GM19238 (cell line): ENCODE measurements around the gene ZNF593OS.
A peak's percentile ranks its signal among the peaks of the same experiment; 100 is the strongest.

Source experiments
- DNase-seq: peaks from one replicate; pipeline ENCODE4 v3.0.0; 2011; ENCODE audit warnings: low spot score; ENCODE audit not compliant: insufficient read length

ZNF593OS gene

GRCh38 chr1:26184086-26184485 is 12.5 kb upstream of the ZNF593OS start:
- no peak for DNase-seq

GRCh38 chr1:26182383-26182696 is 10.7 kb upstream of the ZNF593OS start:
- DNase-seq: no peak

- DNase-seq: no peak
Observed at GRCh38 chr1:26181586-26182382, 10.2 kb upstream of the ZNF593OS start.

- no peak for DNase-seq
Observed at GRCh38 chr1:26180010-26180506, 8.4 kb upstream of the ZNF593OS start.

- no peak for DNase-seq
Observed at GRCh38 chr1:26177182-26177684, 5.6 kb upstream of the ZNF593OS start, which contains the start of gene CNKSR1. Gene CNKSR1 (plus strand): TSS chr1:26177491. CDS start chr1:26177548, 57 bp downstream.

GRCh38 chr1:26175346-26175745 is 3.7 kb upstream of the ZNF593OS start:
- DNase-seq: no peak

- no peak for DNase-seq
Observed at GRCh38 chr1:26170472-26170821, 1.2 kb downstream of the ZNF593OS start.

GRCh38 chr1:26169669-26170471 is 1.8 kb downstream of the ZNF593OS start, which contains the start of gene ZNF593:
Gene ZNF593 (plus strand): TSS chr1:26169908. CDS start chr1:26169984, 76 bp downstream.
- DNase-seq: peak; percentile 100

- no peak for DNase-seq
Observed at GRCh38 chr1:26169198-26169554, 2.5 kb downstream of the ZNF593OS start.

GRCh38 chr1:26168410-26169197 is 3.0 kb downstream of the ZNF593OS start, which contains the start of gene C1orf232:
Gene C1orf232 (minus strand): TSS chr1:26168963. CDS start chr1:26168499, 464 bp downstream.
- no peak for DNase-seq

GRCh38 chr1:26166719-26167281 is 4.8 kb downstream of the ZNF593OS start:
- DNase-seq: no peak

- DNase-seq: no peak
Observed at GRCh38 chr1:26164861-26165842, 6.5 kb downstream of the ZNF593OS start.

GRCh38 chr1:26164036-26164860 is 7.4 kb downstream of the ZNF593OS start:
- DNase-seq: peak; percentile 49

GRCh38 chr1:26163684-26164035 is 8.0 kb downstream of the ZNF593OS start:
- DNase-seq: no peak

GRCh38 chr1:26162220-26162709 is 9.4 kb downstream of the ZNF593OS start:
- DNase-seq: no peak

GRCh38 chr1:26161415-26162219 is 10.0 kb downstream of the ZNF593OS start:
- DNase-seq: no peak

- DNase-seq: no peak
Observed at GRCh38 chr1:26160527-26161414, 10.9 kb downstream of the ZNF593OS start.
